ENCODE measurements around the gene ZIC4. TPM values are rescaled to one million over a fixed set of nuclear protein-coding genes. Genes with fewer than 3 reads are reported as not detected.

The ZIC4 gene
- total and polyA plus RNA-seq, 10 of the 15 experiments (the other 5 are each of a cell fraction or from before 2014, with no cell fraction given) = not detected

DNA sequence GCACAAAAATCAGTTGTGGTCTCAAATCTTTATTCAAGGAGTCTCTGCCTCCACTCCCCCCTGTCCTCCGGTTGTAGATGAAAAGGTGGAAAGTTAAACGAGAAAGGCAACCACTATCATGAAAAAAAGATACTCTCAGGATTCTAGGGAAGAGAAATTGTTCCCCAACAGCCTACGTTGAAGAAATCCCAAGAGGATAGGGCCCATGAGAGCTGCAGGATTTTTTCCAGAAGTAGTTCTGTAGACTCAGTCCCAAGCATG lies 17.1 kb upstream of the ZIC4 start:
- ATAC-seq (no peak), FAIRE-seq (no peak), DNase-seq (ENCODE audit: low read depth, low spot score) (no peak)
- ChIA-PET POLR2A (no interaction called here), CTCF (no interaction called here), SMC1A (ENCODE audit: uncharacterized antibody, unreplicated experiment) (no interaction called here), RAD21 (ENCODE audit: unreplicated experiment) (no interaction called here)
- no TSS peak for BruUV-seq (replicated peaks)
- Histone ChIP-seq H3K9me3 (replicated peaks; ENCODE audit: control insufficient read depth, insufficient read depth, low read length) (peaks cover 1% of the 10 kb centered on the region; the same call in 1 of the 3 replicates), H3K4me3 (no peak overlapping the region), H3K27ac (ENCODE audit: control insufficient read depth, insufficient read depth) (no peak overlapping the region), H3K4me2 (ENCODE audit: control insufficient read depth, insufficient read depth) (no peak overlapping the region), H3K9ac (ENCODE audit: control insufficient read depth, insufficient read depth, low read length) (no peak overlapping the region), H2AFZ (ENCODE audit: control insufficient read depth, low read depth, low read length) (no peak overlapping the region), H3K79me2 (ENCODE audit: control insufficient read depth, insufficient read depth, low read length) (no peaks in the 10 kb centered on the region), H3K4me1 (ENCODE audit: control insufficient read depth, insufficient read depth, low read length) (no peaks in the 10 kb centered on the region), H4K20me1 (ENCODE audit: control insufficient read depth, insufficient read depth) (no peaks in the 10 kb centered on the region), H3K27me3 (replicated peaks in 1 of 2; ENCODE audit: control insufficient read depth in 2 of 2, insufficient read depth in 2 of 2, low read length in 1 of 2) (peaks cover 9 to 16% of the 10 kb centered on the region in 2 experiments), H3K36me3 (ENCODE audit: control insufficient read depth in 2 of 2, insufficient read depth in 2 of 2, low read length in 1 of 2) (no peaks in the 10 kb centered on the region)
- 24% methylated on average over 3 of the region's 3 CpGs for WGBS (ENCODE audit: insufficient coverage, insufficient replicate concordance, low lambda C conversion rate, missing lambda C conversion rate)
- intact Hi-C loops (cut with micrococcal nuclease; ENCODE audit: unreplicated experiment) (no loop called here), in situ Hi-C loops (cut with MboI) (no loop called here)
- no peak for TF ChIP-seq ZBTB40 (IDR thresholded peaks at IDR 0.05; ENCODE audit: borderline replicate concordance)
- no peak for TF ChIP-seq PML (IDR thresholded peaks at IDR 0.05; ENCODE audit: low read length)
- TF ChIP-seq POU2F2 (IDR thresholded peaks at IDR 0.05; ENCODE audit: borderline replicate concordance, low read depth, low read length) = no peak
- TF ChIP-seq JUNB (IDR thresholded peaks at IDR 0.05) = no peak
- no peak for TF ChIP-seq IKZF2 (IDR thresholded peaks at IDR 0.05)
- TF ChIP-seq IRF4 (IDR thresholded peaks at IDR 0.05; ENCODE audit: low read depth, low read length) = no peak
- TF ChIP-seq, protein P1, sequence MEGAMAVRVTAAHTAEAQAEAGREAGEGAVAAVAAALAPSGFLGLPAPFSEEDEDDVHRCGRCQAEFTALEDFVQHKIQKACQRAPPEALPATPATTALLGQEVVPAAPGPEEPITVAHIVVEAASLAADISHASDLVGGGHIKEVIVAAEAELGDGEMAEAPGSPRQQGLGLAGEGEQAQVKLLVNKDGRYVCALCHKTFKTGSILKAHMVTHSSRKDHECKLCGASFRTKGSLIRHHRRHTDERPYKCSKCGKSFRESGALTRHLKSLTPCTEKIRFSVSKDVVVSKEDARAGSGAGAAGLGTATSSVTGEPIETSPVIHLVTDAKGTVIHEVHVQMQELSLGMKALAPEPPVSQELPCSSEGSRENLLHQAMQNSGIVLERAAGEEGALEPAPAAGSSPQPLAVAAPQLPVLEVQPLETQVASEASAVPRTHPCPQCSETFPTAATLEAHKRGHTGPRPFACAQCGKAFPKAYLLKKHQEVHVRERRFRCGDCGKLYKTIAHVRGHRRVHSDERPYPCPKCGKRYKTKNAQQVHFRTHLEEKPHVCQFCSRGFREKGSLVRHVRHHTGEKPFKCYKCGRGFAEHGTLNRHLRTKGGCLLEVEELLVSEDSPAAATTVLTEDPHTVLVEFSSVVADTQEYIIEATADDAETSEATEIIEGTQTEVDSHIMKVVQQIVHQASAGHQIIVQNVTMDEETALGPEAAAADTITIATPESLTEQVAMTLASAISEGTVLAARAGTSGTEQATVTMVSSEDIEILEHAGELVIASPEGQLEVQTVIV (IDR thresholded peaks at IDR 0.05; ENCODE audit: borderline replicate concordance, partially characterized antibody) = no peak
- TF ChIP-seq, protein P2, sequence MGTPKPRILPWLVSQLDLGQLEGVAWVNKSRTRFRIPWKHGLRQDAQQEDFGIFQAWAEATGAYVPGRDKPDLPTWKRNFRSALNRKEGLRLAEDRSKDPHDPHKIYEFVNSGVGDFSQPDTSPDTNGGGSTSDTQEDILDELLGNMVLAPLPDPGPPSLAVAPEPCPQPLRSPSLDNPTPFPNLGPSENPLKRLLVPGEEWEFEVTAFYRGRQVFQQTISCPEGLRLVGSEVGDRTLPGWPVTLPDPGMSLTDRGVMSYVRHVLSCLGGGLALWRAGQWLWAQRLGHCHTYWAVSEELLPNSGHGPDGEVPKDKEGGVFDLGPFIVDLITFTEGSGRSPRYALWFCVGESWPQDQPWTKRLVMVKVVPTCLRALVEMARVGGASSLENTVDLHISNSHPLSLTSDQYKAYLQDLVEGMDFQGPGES (IDR thresholded peaks at IDR 0.05) = no peak
- no peak for TF ChIP-seq EZH2 (IDR thresholded peaks at IDR 0.05; ENCODE audit: borderline replicate concordance, control insufficient read depth, low read depth, low read length)
- no peak for TF ChIP-seq MYC (IDR thresholded peaks at IDR 0.05; ENCODE audit: insufficient read depth, insufficient read length, insufficient replicate concordance, low read length, severe bottlenecking)
- TF ChIP-seq, protein P3, sequence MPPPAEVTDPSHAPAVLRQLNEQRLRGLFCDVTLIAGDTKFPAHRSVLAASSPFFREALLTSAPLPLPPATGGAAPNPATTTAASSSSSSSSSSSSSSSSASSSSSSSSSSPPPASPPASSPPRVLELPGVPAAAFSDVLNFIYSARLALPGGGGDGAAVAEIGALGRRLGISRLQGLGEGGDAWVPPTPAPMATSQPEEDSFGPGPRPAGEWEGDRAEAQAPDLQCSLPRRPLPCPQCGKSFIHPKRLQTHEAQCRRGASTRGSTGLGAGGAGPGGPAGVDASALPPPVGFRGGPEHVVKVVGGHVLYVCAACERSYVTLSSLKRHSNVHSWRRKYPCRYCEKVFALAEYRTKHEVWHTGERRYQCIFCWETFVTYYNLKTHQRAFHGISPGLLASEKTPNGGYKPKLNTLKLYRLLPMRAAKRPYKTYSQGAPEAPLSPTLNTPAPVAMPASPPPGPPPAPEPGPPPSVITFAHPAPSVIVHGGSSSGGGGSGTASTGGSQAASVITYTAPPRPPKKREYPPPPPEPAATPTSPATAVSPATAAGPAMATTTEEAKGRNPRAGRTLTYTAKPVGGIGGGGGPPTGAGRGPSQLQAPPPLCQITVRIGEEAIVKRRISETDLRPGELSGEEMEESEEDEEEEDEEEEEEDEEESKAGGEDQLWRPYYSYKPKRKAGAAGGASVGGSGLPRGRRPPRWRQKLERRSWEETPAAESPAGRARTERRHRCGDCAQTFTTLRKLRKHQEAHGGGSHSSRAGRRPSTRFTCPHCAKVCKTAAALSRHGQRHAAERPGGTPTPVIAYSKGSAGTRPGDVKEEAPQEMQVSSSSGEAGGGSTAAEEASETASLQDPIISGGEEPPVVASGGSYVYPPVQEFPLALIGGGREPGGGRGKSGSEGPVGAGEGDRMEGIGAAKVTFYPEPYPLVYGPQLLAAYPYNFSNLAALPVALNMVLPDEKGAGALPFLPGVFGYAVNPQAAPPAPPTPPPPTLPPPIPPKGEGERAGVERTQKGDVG (CRISPR knock-in tag; IDR thresholded peaks at IDR 0.05) = no peak
- no peak for TF ChIP-seq ZNF384 (IDR thresholded peaks at IDR 0.05; ENCODE audit: borderline replicate concordance, low read depth, low read length)

All from GM12878 (cell line).